Thoracic aorta endothelial cell (primary cell): ENCODE data around the gene DPH2. TPM values are rescaled to one million over a fixed set of nuclear protein-coding genes. Genes with fewer than 3 reads are reported as not detected.

ENCODE experiments used
- total RNA-seq: library from RNA; depleted of rRNA; stranded (reverse); fragments of >200 nt; gene quantifications from 2 replicates; pipeline ENCODE4 v1.2.3, GENCODE V29; 2012

The DPH2 gene, protein sequence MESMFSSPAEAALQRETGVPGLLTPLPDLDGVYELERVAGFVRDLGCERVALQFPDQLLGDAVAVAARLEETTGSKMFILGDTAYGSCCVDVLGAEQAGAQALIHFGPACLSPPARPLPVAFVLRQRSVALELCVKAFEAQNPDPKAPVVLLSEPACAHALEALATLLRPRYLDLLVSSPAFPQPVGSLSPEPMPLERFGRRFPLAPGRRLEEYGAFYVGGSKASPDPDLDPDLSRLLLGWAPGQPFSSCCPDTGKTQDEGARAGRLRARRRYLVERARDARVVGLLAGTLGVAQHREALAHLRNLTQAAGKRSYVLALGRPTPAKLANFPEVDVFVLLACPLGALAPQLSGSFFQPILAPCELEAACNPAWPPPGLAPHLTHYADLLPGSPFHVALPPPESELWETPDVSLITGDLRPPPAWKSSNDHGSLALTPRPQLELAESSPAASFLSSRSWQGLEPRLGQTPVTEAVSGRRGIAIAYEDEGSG
- total RNA-seq, result 26.6 and 33.3 TPM in 2 replicates

DNA sequence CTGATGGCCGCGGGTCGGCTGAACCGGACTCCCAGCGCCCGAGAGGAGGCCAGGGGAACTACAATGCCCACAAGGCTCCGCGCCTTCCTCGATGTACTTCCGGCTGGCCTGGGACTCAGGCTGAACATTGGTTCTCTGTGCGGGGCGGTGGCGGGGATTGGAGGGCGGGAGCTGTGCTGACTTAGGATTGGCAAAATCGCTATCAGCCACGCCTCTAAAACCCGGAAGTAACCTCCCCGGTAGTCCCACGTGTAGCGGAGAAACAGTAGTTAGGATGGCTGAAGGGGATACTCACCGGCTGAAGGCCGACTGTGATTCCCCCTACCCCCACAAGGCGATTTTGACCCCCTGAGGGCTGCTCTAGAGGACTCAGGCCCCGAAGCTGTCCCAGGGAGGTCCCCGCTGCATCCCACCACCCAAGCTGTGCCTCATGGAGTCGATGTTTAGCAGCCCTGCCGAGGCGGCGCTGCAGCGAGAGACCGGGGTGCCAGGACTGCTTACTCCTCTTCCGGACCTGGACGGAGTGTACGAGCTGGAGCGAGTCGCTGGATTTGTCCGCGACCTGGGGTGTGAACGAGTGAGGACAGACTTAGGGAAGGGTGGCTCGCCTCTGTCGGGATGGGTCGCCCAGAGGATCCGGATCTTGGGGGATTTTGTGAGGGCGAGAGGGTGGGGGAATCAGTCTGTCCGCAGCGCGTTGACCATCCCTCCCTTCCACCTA is at the start of gene DPH2:
DPH2 (plus strand) TSS at position 265 of the 721 bp plus-strand sequence; CDS start at position 431, 166 bp downstream.

GRCh38 chr1:43933386-43934100 is 36.3 kb upstream of the DPH2 start, which contains the start of gene ARTN:
Gene ARTN, plus strand, starts transcription at chr1:43933801. Its CDS starts 1,856 bp downstream, at chr1:43935657.

DNA sequence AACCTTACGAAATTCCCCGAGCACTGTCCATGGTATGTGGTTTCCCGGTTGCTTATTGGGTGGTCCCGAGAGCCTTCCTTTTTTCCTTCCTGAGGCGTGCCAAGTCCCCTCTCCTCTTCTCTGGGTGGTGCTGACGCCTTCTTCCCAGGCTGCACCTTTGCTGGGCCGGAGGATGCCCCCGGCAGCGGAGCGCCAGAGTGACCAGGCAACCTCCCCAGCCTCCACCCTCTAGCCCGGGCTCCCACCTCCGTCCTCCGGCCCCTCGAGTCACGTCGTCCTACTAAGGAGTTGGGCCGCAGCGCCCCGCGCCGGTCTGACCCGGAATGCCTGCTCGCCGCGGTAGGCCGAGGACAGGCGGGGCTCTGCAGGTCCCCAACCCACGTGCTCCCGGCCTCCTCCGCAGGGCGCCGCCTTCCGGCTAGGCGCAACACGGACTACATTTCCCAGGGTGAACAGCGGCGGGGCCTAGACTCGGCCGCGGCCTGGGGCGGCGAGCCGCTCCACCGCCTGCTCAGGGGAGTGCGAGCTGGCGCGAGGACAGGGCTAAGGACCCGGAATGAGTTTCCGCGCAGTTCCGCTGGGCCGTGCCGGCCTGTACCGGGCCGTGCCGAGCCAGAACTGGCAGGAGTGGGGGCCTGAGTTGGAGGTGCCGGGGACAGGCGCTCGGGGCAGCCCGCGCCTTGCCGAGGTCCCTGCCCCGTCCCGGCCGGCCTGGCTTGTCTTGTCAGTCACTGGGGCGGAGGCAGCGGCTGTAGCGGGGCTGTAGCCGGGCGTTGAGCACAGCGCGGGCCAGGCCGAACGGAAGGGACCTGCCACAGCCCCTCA is 23.4 kb upstream of the DPH2 start, which contains the start of gene IPO13:
IPO13 (plus strand) TSS at position 715 of the 825 bp plus-strand sequence. CDS start 651 bp downstream, outside the sequence.

DNA sequence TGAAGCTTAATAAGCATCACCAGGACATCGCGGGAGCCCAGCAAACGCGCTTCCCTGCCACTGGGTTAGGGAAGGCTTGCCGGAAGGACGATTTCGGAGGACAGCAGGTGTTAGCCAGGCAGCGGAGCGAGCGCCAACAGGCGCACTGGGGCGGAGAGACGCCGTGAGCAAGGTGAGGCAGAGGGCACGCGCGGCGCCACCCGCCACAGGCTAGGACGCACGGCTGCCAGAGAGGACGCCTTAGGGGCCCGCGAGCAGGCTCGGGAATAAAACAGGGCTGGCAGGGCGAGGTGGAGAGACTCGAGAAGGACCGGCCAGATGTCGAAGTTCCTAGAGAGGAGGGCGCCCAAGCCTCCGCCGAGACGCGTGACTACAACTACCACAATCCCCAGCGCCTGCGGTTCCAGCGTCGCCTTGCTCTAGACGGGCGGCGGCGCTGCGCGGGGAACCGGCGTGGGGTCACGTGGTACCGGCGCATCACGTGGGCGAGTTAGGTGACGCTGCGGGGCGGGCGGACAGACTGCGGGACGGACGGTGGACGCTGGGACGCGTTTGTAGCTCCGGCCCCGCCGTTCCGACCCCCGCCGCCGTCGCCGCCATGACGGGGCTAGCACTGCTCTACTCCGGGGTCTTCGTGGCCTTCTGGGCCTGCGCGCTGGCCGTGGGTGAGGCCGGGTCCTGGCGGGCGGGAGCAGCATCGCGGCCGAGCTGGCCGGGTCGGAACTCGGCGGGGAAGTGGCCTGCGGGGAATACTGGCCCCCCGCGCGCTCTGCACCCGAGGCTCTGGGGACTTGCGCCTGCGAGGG is 4.8 kb downstream of the DPH2 start, which contains the start of gene ATP6V0B:
ATP6V0B (plus strand) TSS at position 518 of the 806 bp plus-strand sequence; CDS start at position 599, 81 bp downstream.

GRCh38 chr1:43978551-43979260 is 8.9 kb downstream of the DPH2 start, which contains the start of gene B4GALT2:
Gene B4GALT2, plus strand, starts transcription at chr1:43979210. Its CDS starts 1,951 bp downstream, at chr1:43981161.

GRCh38 chr1:43991476-43992231 is 21.8 kb downstream of the DPH2 start, which contains the start of gene CCDC24:
Gene CCDC24, plus strand, starts transcription at chr1:43991599. Its CDS starts 280 bp downstream, at chr1:43991879.

Other genes with a start within 250 kb of the DPH2 start
- 0.22 and 0.27 TPM in 2 replicates for gene ARTN, start 36.2 kb upstream of the DPH2 start, total RNA-seq
- gene IPO13, start 23.1 kb upstream of the DPH2 start, total RNA-seq, result 15.4 and 17.2 TPM in 2 replicates
- gene ATP6V0B, start 5.0 kb downstream of the DPH2 start, total RNA-seq, result 65.3 and 68.6 TPM in 2 replicates
- gene B4GALT2, start 9.2 kb downstream of the DPH2 start, total RNA-seq, result 63.6 and 74.7 TPM in 2 replicates
- 1.9 and 2.4 TPM in 2 replicates for gene CCDC24, start 21.6 kb downstream of the DPH2 start, total RNA-seq
- 0.86 and 0.93 TPM in 2 replicates for gene SLC6A9, start 61.5 kb downstream of the DPH2 start, total RNA-seq
- not detected in 2 replicates for gene KLF17, start 148.8 kb downstream of the DPH2 start, total RNA-seq
- not detected in 2 replicates for gene KLF18, start 171.6 kb downstream of the DPH2 start, total RNA-seq
- gene DMAP1, start 243.5 kb downstream of the DPH2 start, total RNA-seq, result 18.8 and 21.2 TPM in 2 replicates